ENCODE results near the gene PCDHGB6.
"Not testable (repeated sequence)": the region's sequence is repeated elsewhere in the genome, so short reads cannot be mapped to it uniquely, and the experiment has no call there.

GRCh38 chr5:141397756-141398551 lies 9.9 kb upstream of the PCDHGB6 start, which contains the start of gene PCDHGB5:
- not testable (repeated sequence) for TF ChIP-seq POLR2A (IDR thresholded peaks at IDR 0.05; ENCODE audit: low read depth, low read length); POLR2AphosphoS5 (IDR thresholded peaks at IDR 0.05; ENCODE audit: low read depth, low read length); TAF1 (IDR thresholded peaks at IDR 0.05; ENCODE audit: borderline replicate concordance, low read depth, low read length)
